Calu3 (cell line): ENCODE measurements around the gene SCAMP2. TPM values are rescaled to one million over a fixed set of nuclear protein-coding genes. Genes with fewer than 3 reads are reported as not detected.
A peak's percentile ranks its signal among the peaks of the same experiment; 100 is the strongest.

ENCODE experiments used
- BruUV-seq: library from RNA; stranded (reverse); fragments of 400-500 nt; replicated peaks from 2 replicates; lab custom pipeline; 2021; lab: Mats Ljungman, UMichigan
- CTCF ChIA-PET: fragments of 300-600 bp; sonication (Branson Sonifier 250); formaldehyde crosslinking; loops from one replicate; lab custom pipeline; 2022; ENCODE audit warnings: antibody characterized with exemption; lab: Charles Lee
- DNase-seq: peaks from one replicate; pipeline ENCODE4 v3.0.0; 2022
- H3K27ac Mint-ChIP-seq: one replicate; pipeline ENCODE4 v1.8.0; 2022; ENCODE audit warnings: mixed read lengths; ENCODE audit not compliant: unreplicated experiment
- H3K27me3 Mint-ChIP-seq: one replicate; pipeline ENCODE4 v1.8.0; 2022; ENCODE audit warnings: mixed read lengths; ENCODE audit not compliant: unreplicated experiment
- H3K36me3 Mint-ChIP-seq: one replicate; pipeline ENCODE4 v1.8.0; 2022; ENCODE audit warnings: mild to moderate bottlenecking, moderate library complexity, mixed read lengths; ENCODE audit not compliant: insufficient read depth, unreplicated experiment
- H3K4me1 Mint-ChIP-seq: one replicate; pipeline ENCODE4 v1.8.0; 2022; ENCODE audit warnings: mild to moderate bottlenecking, low read depth, mixed read lengths; ENCODE audit not compliant: unreplicated experiment
- H3K4me3 Mint-ChIP-seq: one replicate; pipeline ENCODE4 v1.8.0; 2022; ENCODE audit warnings: mild to moderate bottlenecking, low read depth, moderate library complexity, mixed read lengths; ENCODE audit not compliant: unreplicated experiment
- H3K9me3 Mint-ChIP-seq: one replicate; pipeline ENCODE4 v1.8.0; 2022; ENCODE audit warnings: low read depth, mixed read lengths; ENCODE audit not compliant: unreplicated experiment
- CTCF ChIP-seq: fragments of 200-600 bp; IDR thresholded peaks from one replicate; pipeline ENCODE4 v1.8.0; 2022; ENCODE audit warnings: antibody characterized with exemption; ENCODE audit not compliant: unreplicated experiment
- intact Hi-C: fragments of 100-400 bp; cut with micrococcal nuclease; formaldehyde crosslinking; loops from one replicate; pipeline ENCODE4 v1.10.0; 2022; ENCODE audit not compliant: unreplicated experiment
- total RNA-seq: library from RNA; stranded (reverse); gene quantifications from 2 replicates; pipeline ENCODE4 v1.2.3, GENCODE V29; 2022

Gene SCAMP2
- total RNA-seq, 1 experiment from 2014 or later, result 114 TPM

- Mint-ChIP-seq H3K4me3 (no peak overlapping the region), H3K27ac (no peak overlapping the region), H3K9me3 (no peaks in the 10 kb centered on the region), H3K4me1 (no peaks in the 10 kb centered on the region), H3K27me3 (no peaks in the 10 kb centered on the region), H3K36me3 (peaks cover 32% of the 10 kb centered on the region)
- intact Hi-C loops, result no loop called here
- CTCF ChIA-PET, result no interaction called here
- no peak for DNase-seq
- no peak for TF ChIP-seq CTCF
- no TSS peak for BruUV-seq
These were observed 39.9 kb upstream of the SCAMP2 start for GRCh38 chr15:74913041-74913440.

GRCh38 chr15:74908635-74909034 lies 35.5 kb upstream of the SCAMP2 start:
- H3K27me3 Mint-ChIP-seq, result no peaks in the 10 kb centered on the region
- no peak for TF ChIP-seq CTCF
- H3K36me3 Mint-ChIP-seq, result peaks cover 29% of the 10 kb centered on the region
- no TSS peak for BruUV-seq
- no peaks in the 10 kb centered on the region for H3K9me3 Mint-ChIP-seq
- H3K4me1 Mint-ChIP-seq, result peaks cover 13% of the 10 kb centered on the region
- CTCF ChIA-PET, result interaction anchor here (0.9 kb wide), 1 partner anchor 35 kb away, joined by 6 read pairs; the partner anchor contains the start of gene SCAMP2
- no peak for DNase-seq
- intact Hi-C loops, result no loop called here
- no peak overlapping the region for H3K4me3 Mint-ChIP-seq
- H3K27ac Mint-ChIP-seq, result no peak overlapping the region

- Mint-ChIP-seq H3K27me3 (no peaks in the 10 kb centered on the region), H3K27ac (peak overlapping the region; percentile 44), H3K4me3 (peak overlapping the region; percentile 83), H3K36me3 (peaks cover 30% of the 10 kb centered on the region), H3K4me1 (peaks cover 13% of the 10 kb centered on the region), H3K9me3 (no peaks in the 10 kb centered on the region)
- CTCF ChIA-PET, result interaction anchor here (0.7 to 1.9 kb wide), 6 partner anchors 17 to 1544 kb away, joined by 3 to 5 read pairs (median 4); partner anchors contain the start of genes MPI and RPP25
- BruUV-seq, result TSS peak; percentile 38
- no peak for DNase-seq
- intact Hi-C loops, result no loop called here
- TF ChIP-seq CTCF, result no peak
These were observed 34.2 kb upstream of the SCAMP2 start for GRCh38 chr15:74907163-74907870.

- Mint-ChIP-seq H3K4me3 (peak within 1 kb of the TSS; percentile 83), H3K27me3 (no peaks in the 10 kb centered on the region), H3K9me3 (no peaks in the 10 kb centered on the region), H3K27ac (peak within 1 kb of the TSS; percentile 58), H3K36me3 (peaks cover 37% of the 10 kb centered on the region), H3K4me1 (peaks cover 13% of the 10 kb centered on the region)
- TF ChIP-seq CTCF, result no peak
- DNase-seq, result peak; percentile 95
- BruUV-seq, result no TSS peak
- intact Hi-C loops, result no loop called here
- CTCF ChIA-PET, result interaction anchor here (0.7 to 1.9 kb wide), 10 partner anchors 17 to 401 kb away, joined by 3 to 5 read pairs (median 4); partner anchors contain the start of genes MPI and RPP25
These were observed 33.4 kb upstream of the SCAMP2 start, which contains the start of gene FAM219B for GRCh38 chr15:74906450-74907162. Gene FAM219B, minus strand, starts transcription at chr15:74906851. Its CDS starts 51 bp downstream, at chr15:74906800.
